Hepatocyte (in vitro differentiated cells): ENCODE data around the gene TUBB6. TPM values are rescaled to one million over a fixed set of nuclear protein-coding genes. Genes with fewer than 3 reads are reported as not detected.

ENCODE experiments used
- DNase-seq: peaks from one replicate; pipeline ENCODE4 v3.0.0-alpha.2; 2016; ENCODE audit warnings: low spot score
- H2AFZ ChIP-seq: fragments of 200-600 bp; sonication (generic); 2 replicates; pipeline ENCODE4 v1.6.0; 2016; ENCODE audit warnings: antibody characterized with exemption, mild to moderate bottlenecking
- H3K27ac ChIP-seq: fragments of 200-600 bp; sonication (generic); 2 replicates; pipeline ENCODE4 v1.5.1; 2016; ENCODE audit warnings: mild to moderate bottlenecking
- H3K27me3 ChIP-seq: fragments of 200-600 bp; sonication (generic); 2 replicates; pipeline ENCODE4 v1.6.1; 2016
- H3K36me3 ChIP-seq: fragments of 200-600 bp; sonication (generic); replicated peaks from 2 replicates; pipeline ENCODE4 v1.5.1; 2016; ENCODE audit warnings: low read depth; ENCODE audit not compliant: insufficient read depth
- H3K4me1 ChIP-seq: fragments of 200-600 bp; sonication (generic); 2 replicates; pipeline ENCODE4 v1.5.1; 2016; ENCODE audit warnings: mild to moderate bottlenecking, moderate library complexity; ENCODE audit not compliant: insufficient read depth
- H3K4me2 ChIP-seq: fragments of 200-600 bp; sonication (generic); 2 replicates; pipeline ENCODE4 v1.6.0; 2016
- H3K4me3 ChIP-seq: fragments of 200-600 bp; sonication (generic); 2 replicates; pipeline ENCODE4 v1.5.1; 2016; ENCODE audit warnings: mild to moderate bottlenecking
- H3K79me2 ChIP-seq: fragments of 200-600 bp; sonication (generic); 2 replicates; pipeline ENCODE4 v1.6.0; 2017; ENCODE audit warnings: mild to moderate bottlenecking
- H3K9me2 ChIP-seq: fragments of 200-600 bp; sonication (generic); replicated peaks from 2 replicates; pipeline ENCODE4 v1.6.0; 2017; ENCODE audit warnings: mild to moderate bottlenecking; ENCODE audit not compliant: insufficient read depth
- H3K9me3 ChIP-seq: fragments of 200-600 bp; sonication (generic); 2 replicates; pipeline ENCODE4 v1.5.1; 2016; ENCODE audit warnings: low read depth, mild to moderate bottlenecking
- H4K20me1 ChIP-seq: fragments of 200-600 bp; sonication (generic); 2 replicates; pipeline ENCODE4 v1.6.0; 2016; ENCODE audit warnings: mild to moderate bottlenecking; ENCODE audit not compliant: insufficient read depth, poor library complexity, severe bottlenecking
- CTCF ChIP-seq: fragments of 200-600 bp; sonication (generic); IDR thresholded peaks from 2 replicates; pipeline ENCODE4 v1.5.1; 2016; ENCODE audit warnings: antibody characterized with exemption, mild to moderate bottlenecking; ENCODE audit not compliant: poor library complexity
- EZH2 ChIP-seq: fragments of 200-600 bp; sonication (generic); IDR thresholded peaks from 2 replicates; pipeline ENCODE4 v1.6.1; 2016; ENCODE audit warnings: antibody characterized with exemption, mild to moderate bottlenecking, borderline replicate concordance
- EZH2phosphoT487 ChIP-seq: fragments of 200-600 bp; sonication (generic); IDR thresholded peaks from one replicate; pipeline ENCODE4 v1.6.1; 2018; ENCODE audit warnings: antibody characterized with exemption, mild to moderate bottlenecking, low read depth, moderate library complexity; ENCODE audit not compliant: unreplicated experiment, severe bottlenecking
- WGBS: methylation state at CpG from one replicate; pipeline ENCODE4 v1.1.6; 2016; ENCODE audit warnings: low lambda C conversion rate; ENCODE audit errors: missing lambda C conversion rate; 5-methylcytosine and 5-hydroxymethylcytosine counted together
- polyA plus RNA-seq: library from polyadenylated mRNA; unstranded; fragments of >200 nt; fragmentation: Nextera tagmentation; extraction: Ambion mirVana; gene quantifications from 2 replicates; pipeline ENCODE4 v1.2.1, GENCODE V29; 2016
- total RNA-seq: library from RNA; depleted of rRNA; stranded (reverse); fragments of >200 nt; gene quantifications from 2 replicates; pipeline ENCODE4 v1.2.3, GENCODE V29; 2014

TUBB6 gene
- total and polyA plus RNA-seq, 2 experiments from 2014 or later = 68.6 to 96.3 TPM

- Histone ChIP-seq H3K36me3 (no peaks in the 10 kb centered on the region), H3K4me3 (no peak overlapping the region), H4K20me1 (no peaks in the 10 kb centered on the region), H3K27me3 (peaks cover 5% of the 10 kb centered on the region), H3K4me1 (no peaks in the 10 kb centered on the region), H2AFZ (no peak overlapping the region), H3K79me2 (no peaks in the 10 kb centered on the region), H3K4me2 (no peak overlapping the region), H3K9me3 (no peaks in the 10 kb centered on the region), H3K27ac (no peak overlapping the region), H3K9me2 (no peaks in the 10 kb centered on the region)
- WGBS = 76% methylated on average over 2 of the region's 2 CpGs
- TF ChIP-seq CTCF = no peak
- no peak for TF ChIP-seq EZH2
- TF ChIP-seq EZH2phosphoT487 = no peak
- DNase-seq = no peak
Observed at GRCh38 chr18:12264864-12265263, 43.2 kb upstream of the TUBB6 start.

DNA sequence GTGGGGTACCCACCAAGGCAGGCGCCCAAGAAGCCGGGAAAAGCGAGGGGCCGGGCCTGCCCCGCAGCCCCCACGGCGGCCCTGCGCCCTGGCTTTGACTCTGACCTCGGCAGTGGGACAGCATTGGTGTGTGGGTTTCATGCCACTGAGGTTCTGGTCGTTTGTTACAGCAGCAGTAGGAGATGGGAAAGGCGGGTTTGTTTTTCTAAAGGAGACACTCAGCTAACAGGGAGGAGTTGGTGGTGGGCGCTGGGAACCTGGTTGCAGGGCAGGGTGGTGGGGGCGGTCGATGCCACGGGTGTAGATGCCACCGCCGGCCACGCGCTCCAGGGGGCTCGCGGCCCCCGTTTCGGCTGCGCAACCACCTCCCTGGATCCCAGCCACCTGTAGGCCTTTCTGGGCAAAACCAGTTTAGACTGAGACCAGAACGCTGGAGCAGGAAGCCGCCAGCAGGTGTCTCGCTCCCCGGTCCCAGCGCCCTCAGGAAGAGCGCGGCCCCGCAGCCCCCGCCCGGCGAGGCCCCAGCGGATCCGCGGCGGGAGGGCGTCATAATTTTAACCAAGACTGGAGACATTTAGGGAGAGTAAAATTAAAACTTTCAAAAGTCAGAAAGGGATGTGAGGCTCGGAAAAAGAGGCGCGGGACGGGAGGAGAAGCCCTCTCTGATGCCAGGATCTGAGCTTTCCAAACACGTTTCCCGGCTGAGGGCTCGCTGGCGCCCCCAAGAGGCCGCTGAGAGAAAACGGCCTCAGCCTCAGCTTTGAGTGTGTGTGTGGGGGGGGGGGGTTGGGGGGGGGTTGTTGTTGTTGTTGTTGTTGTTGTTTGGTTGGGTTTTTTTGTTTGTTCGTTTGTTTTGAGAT is 36.4 kb upstream of the TUBB6 start:
- no peak for TF ChIP-seq EZH2
- peak; percentile 83 for TF ChIP-seq CTCF
- Histone ChIP-seq H3K79me2 (no peaks in the 10 kb centered on the region), H3K9me2 (no peaks in the 10 kb centered on the region), H4K20me1 (no peaks in the 10 kb centered on the region), H3K27ac (peak overlapping the region; percentile 90), H2AFZ (peak overlapping the region; percentile 99), H3K9me3 (no peaks in the 10 kb centered on the region), H3K27me3 (no peaks in the 10 kb centered on the region), H3K4me1 (no peaks in the 10 kb centered on the region), H3K4me2 (peak overlapping the region; percentile 93), H3K4me3 (peak overlapping the region; percentile 62), H3K36me3 (no peaks in the 10 kb centered on the region)
- WGBS = 21% methylated on average over 50 of the region's 51 CpGs
- peak; percentile 91 for DNase-seq

- no peak for DNase-seq
- no peak overlapping the region for H3K4me2 ChIP-seq
- no peaks in the 10 kb centered on the region for H3K79me2 ChIP-seq
- 96% methylated on average over 4 of the region's 4 CpGs for WGBS
- no peak overlapping the region for H3K4me3 ChIP-seq
- H3K36me3 ChIP-seq = no peaks in the 10 kb centered on the region
- no peak overlapping the region for H3K27ac ChIP-seq
- H4K20me1 ChIP-seq = no peaks in the 10 kb centered on the region
- no peaks in the 10 kb centered on the region for H3K9me2 ChIP-seq
- TF ChIP-seq EZH2phosphoT487 (no peak), CTCF (no peak), EZH2 (no peak)
- no peaks in the 10 kb centered on the region for H3K9me3 ChIP-seq
- peaks cover 17% of the 10 kb centered on the region for H3K4me1 ChIP-seq
- no peaks in the 10 kb centered on the region for H3K27me3 ChIP-seq
- no peak overlapping the region for H2AFZ ChIP-seq
Observed at GRCh38 chr18:12274793-12275192, 33.2 kb upstream of the TUBB6 start.
